Measurements from ENCODE around the gene NKAIN4. TPM values are rescaled to one million over a fixed set of nuclear protein-coding genes. Genes with fewer than 3 reads are reported as not detected.

NKAIN4 gene
- total RNA-seq, 1 donor from 2014 or later, result not detected

GRCh38 chr20:63276956-63277355 is 22.7 kb upstream of the NKAIN4 start:
- intact Hi-C loops (cut with micrococcal nuclease), result no loop called here

GRCh38 chr20:63275825-63276224 is 21.6 kb upstream of the NKAIN4 start:
- H3K36me3 ChIP-seq, result peaks cover 50% of the 10 kb centered on the region
- H3K4me1 ChIP-seq, result peaks cover 54% of the 10 kb centered on the region
- no peak overlapping the region for H3K27ac ChIP-seq (replicated peaks)
- no peak for TF ChIP-seq CTCF (IDR thresholded peaks at IDR 0.05; ENCODE audit: borderline replicate concordance)
- no peak overlapping the region for H3K4me3 ChIP-seq
- H3K27me3 ChIP-seq (ENCODE audit: low read depth), result no peaks in the 10 kb centered on the region
- no peak for DNase-seq
- intact Hi-C loops (cut with micrococcal nuclease), result no loop called here
- H3K9me3 ChIP-seq (replicated peaks), result no peaks in the 10 kb centered on the region

More at GRCh38 chr20:63276956-63277355, 22.7 kb upstream of the NKAIN4 start:
- TF ChIP-seq CTCF (IDR thresholded peaks at IDR 0.05; ENCODE audit: borderline replicate concordance), result no peak
- Histone ChIP-seq H3K9me3 (replicated peaks) (no peaks in the 10 kb centered on the region), H3K27ac (replicated peaks) (no peak overlapping the region), H3K27me3 (ENCODE audit: low read depth) (no peaks in the 10 kb centered on the region), H3K4me1 (peaks cover 50% of the 10 kb centered on the region), H3K4me3 (no peak overlapping the region), H3K36me3 (peaks cover 56% of the 10 kb centered on the region)
- DNase-seq, result no peak

GRCh38 chr20:63274381-63275228 is 20.3 kb upstream of the NKAIN4 start:
- Histone ChIP-seq H3K27me3 (ENCODE audit: low read depth) (no peaks in the 10 kb centered on the region), H3K4me3 (peak overlapping the region; percentile 98), H3K36me3 (peaks cover 38% of the 10 kb centered on the region), H3K27ac (replicated peaks) (no peak overlapping the region), H3K4me1 (peaks cover 48% of the 10 kb centered on the region), H3K9me3 (replicated peaks) (no peaks in the 10 kb centered on the region)
- intact Hi-C loops (cut with micrococcal nuclease), result no loop called here
- TF ChIP-seq CTCF (IDR thresholded peaks at IDR 0.05; ENCODE audit: borderline replicate concordance), result no peak
- DNase-seq, result no peak

GRCh38 chr20:63273635-63274380 is 19.5 kb upstream of the NKAIN4 start:
- TF ChIP-seq CTCF (IDR thresholded peaks at IDR 0.05; ENCODE audit: borderline replicate concordance), result no peak
- Histone ChIP-seq H3K4me3 (peak overlapping the region; percentile 98), H3K27me3 (ENCODE audit: low read depth) (peaks cover under 1% of the 10 kb centered on the region), H3K27ac (replicated peaks) (no peak overlapping the region), H3K4me1 (peaks cover 41% of the 10 kb centered on the region), H3K36me3 (peaks cover 30% of the 10 kb centered on the region), H3K9me3 (replicated peaks) (no peaks in the 10 kb centered on the region)
- DNase-seq, result no peak
- intact Hi-C loops (cut with micrococcal nuclease), result no loop called here

- intact Hi-C loops (cut with micrococcal nuclease), result no loop called here
- peaks cover 37% of the 10 kb centered on the region for H3K4me1 ChIP-seq
Observed at GRCh38 chr20:63273059-63273579, 18.9 kb upstream of the NKAIN4 start.

More at GRCh38 chr20:63273059-63273579, 18.9 kb upstream of the NKAIN4 start:
- H3K9me3 ChIP-seq (replicated peaks), result no peaks in the 10 kb centered on the region
- peaks cover 24% of the 10 kb centered on the region for H3K36me3 ChIP-seq
- H3K4me3 ChIP-seq, result peak overlapping the region; percentile 98
- H3K27ac ChIP-seq (replicated peaks), result peak overlapping the region; percentile 77
- TF ChIP-seq CTCF (IDR thresholded peaks at IDR 0.05; ENCODE audit: borderline replicate concordance), result no peak
- DNase-seq, result no peak
- peaks cover 7% of the 10 kb centered on the region for H3K27me3 ChIP-seq (ENCODE audit: low read depth)
